ENCODE measurements around the gene PIAS4.
A peak's percentile ranks its signal among the peaks of the same experiment; 100 is the strongest.

The PIAS4 gene

DNA sequence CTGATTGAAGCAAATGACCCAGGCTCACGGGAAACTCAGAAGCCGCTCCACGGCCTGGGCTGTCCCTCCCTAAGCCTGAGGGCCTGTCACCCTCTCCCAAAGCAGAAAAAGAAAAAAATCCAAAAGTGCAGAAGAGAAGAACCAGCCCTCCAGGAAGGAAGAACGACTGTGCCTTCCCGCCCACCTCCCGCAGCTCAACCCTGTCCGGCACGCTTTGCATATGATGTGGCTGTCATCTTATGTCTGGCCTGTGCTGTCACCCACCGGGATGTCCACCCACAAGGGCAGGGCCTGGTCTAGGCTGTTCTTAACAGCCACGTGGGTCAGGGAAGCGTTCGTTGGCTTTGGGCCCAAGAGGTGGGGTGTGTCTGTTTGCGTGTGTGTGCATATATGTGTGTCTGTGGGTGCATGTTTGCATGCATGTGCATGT, 45.5 kb downstream of the PIAS4 start:
- H3K4me3 ChIP-seq (ENCODE audit: low read depth, low read length), result no peak overlapping the region

DNA sequence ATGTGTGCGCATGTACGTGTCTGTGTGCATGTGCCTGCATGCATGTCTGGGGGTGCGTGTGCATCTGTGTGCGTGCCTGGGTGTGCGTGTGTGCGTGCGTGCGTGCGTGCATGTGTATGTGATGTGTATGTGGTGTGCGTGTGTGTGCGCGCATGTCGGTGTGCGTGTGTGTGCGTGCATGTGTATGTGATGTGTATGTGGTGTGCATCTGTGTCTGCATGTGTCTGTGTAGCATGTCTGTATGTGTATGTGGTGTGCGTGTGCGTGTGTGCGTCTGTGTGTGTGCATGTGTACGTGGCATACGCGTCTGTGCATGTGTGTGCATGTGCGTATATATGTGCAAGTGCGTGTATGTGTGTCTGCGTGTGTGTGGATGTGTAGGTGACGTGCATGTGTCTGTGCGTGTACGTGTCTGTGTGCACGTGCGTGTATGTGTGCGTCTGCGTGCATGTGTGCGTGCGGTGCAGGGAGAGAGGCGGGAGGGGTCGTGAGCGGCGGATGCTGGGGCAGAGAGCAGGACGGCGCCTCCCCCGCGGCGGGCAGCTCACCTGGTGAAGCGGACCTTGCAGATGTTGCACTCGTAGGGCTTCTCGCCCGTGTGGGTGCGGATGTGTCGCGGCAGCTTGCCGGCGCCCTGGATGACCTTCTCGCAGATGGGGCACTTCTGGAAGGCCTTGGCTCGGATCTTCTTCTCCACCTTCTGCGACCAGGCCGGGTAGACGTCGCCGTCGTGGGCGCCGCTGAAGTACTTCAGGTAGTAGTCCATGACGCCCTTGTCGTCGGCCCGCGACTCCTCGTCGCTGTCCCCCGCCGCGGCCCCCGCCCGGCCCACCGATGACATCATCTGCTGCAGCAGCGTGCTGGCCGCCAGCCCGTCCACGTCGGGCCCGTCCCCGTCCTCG, 46.1 kb downstream of the PIAS4 start:
- no peak for DNase-seq (ENCODE audit: low read depth)
- no peak overlapping the region for H3K4me3 ChIP-seq (ENCODE audit: low read depth, low read length)

More for the DNA sequence above, 45.5 kb downstream of the PIAS4 start:
- DNase-seq (ENCODE audit: low read depth), result no peak

DNA sequence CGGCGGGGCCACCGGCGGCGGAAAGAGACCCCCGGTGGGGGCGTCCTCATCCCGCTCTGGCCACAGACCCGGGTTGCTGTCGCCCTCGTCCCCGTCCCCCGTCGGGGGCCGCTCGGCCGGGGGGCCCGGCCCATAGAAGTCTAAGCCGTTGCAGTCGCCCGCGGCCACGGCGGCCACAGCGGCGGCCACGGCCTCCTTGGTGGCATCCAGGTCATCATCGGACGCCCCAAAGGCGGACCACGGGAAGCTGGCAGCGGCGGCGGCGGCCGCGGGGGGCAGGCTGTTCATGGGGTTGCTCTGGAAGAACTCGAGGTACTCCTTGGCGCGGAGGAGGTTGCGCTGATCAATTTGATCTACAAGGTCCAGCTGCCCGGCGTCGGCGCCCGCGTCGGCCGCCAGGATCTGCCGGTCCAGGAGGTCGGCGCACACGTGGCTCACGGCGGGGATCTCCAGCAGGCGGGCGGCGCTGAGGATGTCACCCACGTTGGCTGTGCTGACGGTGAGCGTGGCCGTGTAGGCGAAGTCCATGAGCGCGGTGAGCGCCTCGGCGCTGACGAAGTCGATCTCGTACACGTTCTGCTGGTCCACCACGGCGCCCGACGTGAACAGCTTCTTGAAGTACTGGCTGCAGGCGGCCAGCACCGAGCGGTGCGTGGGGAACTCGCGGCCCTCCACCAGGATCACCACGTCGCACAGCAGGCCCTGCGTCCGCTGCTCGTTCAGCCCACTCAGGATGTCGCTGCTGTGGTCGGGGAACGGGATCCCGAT, 47.1 kb downstream of the PIAS4 start:
- no peak overlapping the region for H3K4me3 ChIP-seq (ENCODE audit: low read depth, low read length)
- no peak for DNase-seq (ENCODE audit: low read depth)

DNA sequence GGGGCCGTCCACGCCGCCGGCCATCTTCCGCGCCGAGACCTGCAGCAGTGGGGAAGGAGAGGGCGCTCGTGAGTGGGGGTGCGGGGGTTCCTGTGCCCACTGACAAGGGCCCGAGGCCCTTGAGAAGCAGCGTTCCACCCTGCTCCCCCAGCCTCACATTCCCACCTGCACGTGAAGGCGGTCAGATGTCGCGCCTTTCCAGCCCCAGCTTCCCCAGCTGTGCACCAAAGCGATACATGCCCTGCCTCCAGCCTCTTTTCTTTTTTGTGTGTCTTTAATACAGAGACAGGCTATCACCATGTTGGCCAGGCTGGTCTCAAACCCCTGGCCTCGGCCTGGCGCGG, 47.6 kb downstream of the PIAS4 start:
- H3K4me3 ChIP-seq (ENCODE audit: low read depth, low read length), result no peak overlapping the region

DNA sequence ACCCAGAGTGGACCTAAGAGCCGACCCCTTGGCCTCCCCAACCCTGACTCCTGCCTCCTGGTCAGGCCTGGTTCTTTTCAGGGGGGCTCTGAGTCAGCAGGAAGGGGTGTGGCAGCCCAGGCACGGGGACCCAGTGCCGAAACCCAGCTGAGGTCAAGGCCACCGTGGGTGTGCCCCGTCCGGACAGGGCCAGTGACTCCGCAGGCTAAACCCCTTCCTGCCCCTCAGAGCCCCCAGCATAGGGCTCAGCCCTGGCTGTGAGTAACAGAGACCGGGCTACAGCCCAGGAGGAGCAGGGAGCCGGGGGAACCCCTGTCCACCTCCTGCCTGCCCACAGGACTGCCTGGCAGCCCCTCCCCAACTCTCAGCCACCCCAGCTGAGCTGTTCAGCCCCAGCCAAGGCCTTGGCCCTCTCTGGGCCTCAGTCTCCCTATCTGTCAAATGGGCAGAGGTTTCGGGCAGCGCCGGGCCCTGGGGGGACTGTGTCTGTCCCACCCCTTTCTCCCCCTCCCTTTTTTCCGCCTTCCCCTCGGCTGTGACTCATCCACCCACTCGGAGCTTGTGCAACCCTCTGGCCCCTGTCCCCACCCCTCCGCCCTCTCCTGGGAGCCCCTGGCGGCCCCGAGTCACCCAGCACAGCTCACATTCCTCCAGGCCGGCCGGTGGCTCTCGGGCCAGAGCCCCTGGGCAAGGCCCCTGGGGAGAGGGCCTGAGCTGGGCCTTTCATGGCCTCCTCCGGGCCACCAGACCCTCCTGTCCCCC, 50.6 kb downstream of the PIAS4 start:
- H3K4me3 ChIP-seq (ENCODE audit: low read depth, low read length), result no peak overlapping the region
- peak; percentile 52 for DNase-seq (ENCODE audit: low read depth)

More for the DNA sequence above, 47.6 kb downstream of the PIAS4 start:
- DNase-seq (ENCODE audit: low read depth), result no peak

DNA sequence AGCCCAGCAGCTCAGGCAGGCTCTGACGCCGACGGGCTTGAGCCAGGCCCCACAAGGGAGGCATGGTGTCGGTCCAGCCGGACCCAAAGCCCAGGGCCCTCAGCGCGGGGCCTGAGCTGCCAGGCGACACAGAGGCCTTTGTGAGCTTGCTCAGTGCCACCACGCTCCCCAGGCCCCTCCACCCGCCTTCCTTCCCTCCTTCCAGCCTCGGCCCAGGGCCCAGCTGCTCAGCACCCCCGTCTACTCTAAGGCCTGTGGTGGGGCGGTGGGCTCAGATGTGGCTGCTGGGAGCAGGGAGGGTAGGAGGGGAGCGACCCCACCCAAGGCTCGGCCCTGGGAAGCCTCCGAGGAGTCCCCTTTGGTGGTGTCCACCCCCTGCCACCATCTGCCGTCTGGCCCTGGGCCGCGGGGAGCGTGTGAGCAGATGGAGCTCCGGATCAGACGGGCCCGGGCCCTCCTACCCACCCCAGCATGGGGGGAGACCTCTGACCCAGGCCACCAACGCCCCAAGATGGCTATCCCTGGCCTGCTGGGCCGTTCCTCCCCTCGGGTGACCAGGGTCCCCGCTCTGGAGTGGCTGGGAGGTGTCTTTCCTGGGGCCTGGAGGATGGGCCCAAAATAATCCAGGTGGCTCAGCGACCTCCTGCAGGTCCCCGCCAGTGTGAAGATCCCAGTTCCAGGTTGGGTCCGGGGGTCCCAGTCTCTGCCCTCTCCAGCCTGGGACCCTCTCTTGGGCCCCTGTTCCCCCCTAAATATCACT, 51.3 kb downstream of the PIAS4 start:
- no peak for DNase-seq (ENCODE audit: low read depth)
- no peak overlapping the region for H3K4me3 ChIP-seq (ENCODE audit: low read depth, low read length)

DNA sequence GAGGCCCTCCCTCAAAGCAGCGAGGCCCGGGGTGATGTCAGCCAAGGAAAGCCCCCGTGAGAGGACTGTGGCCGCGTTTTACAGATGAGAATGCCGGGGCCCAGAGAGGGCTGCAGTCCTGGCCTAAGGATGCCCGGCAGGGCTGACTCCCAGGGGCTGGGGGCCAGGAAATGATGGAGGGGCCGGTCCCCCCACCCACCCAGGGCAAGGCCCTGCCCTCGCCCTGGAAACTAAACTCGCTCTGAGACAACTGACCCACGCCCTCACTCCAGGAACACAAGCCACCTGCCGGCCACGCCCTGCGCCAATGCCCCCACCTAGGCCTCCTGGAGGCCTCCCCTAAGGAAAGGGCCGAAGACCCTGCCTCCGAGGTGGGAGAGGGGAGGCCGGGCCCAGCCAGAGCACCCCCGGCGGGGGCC, 51.9 kb downstream of the PIAS4 start:
- no peak overlapping the region for H3K4me3 ChIP-seq (ENCODE audit: low read depth, low read length)
- DNase-seq (ENCODE audit: low read depth), result no peak

DNA sequence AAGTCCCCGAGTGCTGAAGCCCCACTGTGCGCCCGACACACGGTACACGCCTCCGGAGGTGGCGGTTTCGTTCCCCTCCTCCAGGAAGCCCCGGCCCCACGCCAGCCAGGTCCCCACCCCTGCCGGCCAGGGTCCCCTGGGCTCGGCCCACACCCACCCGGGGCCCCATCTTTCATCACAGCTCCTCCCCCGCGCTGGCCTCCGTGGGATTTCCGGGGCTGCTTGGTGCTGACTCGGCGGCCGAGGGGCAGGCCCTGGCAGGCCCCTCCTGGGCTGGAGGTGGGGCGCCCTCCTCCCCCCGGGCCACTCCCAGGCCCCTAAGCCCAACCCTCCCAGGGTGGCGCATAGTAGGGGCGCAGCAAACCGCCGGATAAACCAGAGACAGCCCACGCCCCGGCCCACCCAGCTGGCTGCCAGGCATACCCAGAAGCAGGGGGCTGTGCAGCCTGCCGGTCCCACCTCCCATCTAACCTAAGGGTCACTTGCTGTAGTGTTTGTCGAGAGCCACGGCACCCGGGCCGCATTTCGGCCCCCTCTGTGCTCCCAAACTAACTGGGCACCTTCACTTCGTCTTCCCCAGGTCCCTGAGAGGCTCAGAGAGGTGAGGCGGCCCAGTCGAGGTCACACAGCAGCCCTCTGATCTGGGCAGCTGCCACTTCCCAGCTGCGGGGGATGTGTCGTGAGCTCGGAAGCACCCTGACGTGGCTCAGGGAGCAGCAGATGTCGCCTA, 52.5 kb downstream of the PIAS4 start:
- DNase-seq (ENCODE audit: low read depth), result no peak
- no peak overlapping the region for H3K4me3 ChIP-seq (ENCODE audit: low read depth, low read length)

DNA sequence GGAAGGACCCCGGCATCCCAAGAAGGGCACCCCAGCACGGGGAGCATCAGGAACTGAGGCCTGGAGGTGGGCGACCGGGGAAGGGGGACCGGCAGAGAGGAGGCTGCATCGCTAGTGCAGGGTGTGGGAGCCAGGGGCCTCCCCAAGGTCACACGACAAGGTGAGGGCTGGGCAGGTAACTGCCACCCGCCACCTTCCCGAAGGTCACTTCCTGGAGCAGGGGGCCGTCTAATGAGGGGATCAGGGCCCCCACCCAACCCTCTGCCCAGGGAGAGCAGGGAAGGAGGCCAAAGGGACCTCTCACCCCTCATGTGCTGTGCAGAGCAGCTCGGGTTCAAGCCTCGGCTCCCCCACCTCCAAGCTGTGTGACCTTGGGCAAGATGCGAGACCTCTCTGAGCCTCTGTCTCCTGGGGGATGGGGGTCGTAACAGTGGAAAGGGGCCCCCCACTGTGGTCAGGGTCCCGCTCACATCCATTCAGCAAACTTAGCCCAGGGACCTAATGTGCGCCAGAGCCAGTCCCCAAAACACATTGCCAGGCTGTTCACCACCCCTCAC, 53.2 kb downstream of the PIAS4 start:
- H3K4me3 ChIP-seq (ENCODE audit: low read depth, low read length), result no peak overlapping the region
- no peak for DNase-seq (ENCODE audit: low read depth)

DNA sequence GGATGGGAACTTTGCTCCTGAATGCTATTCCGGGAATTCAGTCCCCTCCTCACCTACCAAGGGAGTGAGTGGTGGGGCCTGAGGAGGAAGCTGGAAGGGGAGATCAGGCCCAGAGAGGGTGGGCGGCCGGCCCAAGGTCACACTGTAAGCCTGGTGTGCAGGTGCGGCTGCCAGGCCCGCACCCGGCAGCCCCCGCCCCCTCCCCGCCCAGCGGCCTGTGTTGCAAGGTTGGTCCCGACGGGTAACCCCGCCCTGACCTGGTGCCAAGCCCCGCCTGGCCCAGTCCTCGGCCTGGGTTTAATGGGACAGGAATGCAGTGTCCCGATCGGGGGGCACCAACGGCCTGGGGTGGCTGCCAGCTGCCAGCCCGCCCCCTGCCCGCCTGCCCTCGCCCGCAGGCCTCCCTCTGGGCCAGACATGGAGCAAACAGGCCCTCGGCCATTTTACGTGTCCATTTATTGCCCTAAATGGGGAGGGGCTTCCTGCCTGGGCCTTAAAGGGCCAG, 53.7 kb downstream of the PIAS4 start:
- no peak for DNase-seq (ENCODE audit: low read depth)
- H3K4me3 ChIP-seq (ENCODE audit: low read depth, low read length), result peak overlapping the region; percentile 9

DNA sequence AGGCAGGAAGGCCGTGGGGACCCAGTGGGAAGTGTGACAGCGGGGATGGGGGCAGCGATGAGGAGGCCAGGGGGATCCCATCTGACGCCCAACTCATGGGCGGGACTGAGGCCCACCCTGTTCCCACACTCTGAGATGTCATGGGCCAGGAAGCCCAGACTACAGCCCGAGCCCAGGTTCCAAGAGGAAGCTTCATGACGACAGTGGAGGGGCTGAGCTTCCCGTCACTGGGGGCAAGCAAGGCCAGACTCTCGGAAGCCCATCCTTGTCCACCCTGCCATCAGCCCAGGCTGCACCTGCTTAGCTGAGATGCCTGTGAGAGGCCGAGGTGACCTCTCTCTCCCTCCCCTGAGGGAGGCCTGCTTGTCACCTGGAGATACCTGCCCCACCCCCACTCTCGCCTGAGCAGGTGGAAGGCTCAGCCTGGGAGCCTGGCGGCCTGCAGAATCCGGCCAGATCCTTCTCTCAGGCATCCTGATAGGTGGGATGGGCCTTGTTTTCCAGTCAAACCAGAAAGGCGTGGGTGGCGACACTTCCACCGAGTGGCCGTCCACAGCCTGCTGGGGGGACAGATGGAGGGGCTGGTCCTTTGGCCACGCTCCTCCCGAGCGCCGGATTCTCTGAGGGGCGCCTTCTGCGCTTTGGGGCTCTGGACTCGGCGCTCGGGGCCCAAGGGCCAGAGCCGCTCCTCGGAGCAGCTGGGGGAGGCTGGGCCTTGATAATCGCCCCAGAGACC, 54.3 kb downstream of the PIAS4 start:
- H3K4me3 ChIP-seq (ENCODE audit: low read depth, low read length), result peak overlapping the region; percentile 9
- no peak for DNase-seq (ENCODE audit: low read depth)

DNA sequence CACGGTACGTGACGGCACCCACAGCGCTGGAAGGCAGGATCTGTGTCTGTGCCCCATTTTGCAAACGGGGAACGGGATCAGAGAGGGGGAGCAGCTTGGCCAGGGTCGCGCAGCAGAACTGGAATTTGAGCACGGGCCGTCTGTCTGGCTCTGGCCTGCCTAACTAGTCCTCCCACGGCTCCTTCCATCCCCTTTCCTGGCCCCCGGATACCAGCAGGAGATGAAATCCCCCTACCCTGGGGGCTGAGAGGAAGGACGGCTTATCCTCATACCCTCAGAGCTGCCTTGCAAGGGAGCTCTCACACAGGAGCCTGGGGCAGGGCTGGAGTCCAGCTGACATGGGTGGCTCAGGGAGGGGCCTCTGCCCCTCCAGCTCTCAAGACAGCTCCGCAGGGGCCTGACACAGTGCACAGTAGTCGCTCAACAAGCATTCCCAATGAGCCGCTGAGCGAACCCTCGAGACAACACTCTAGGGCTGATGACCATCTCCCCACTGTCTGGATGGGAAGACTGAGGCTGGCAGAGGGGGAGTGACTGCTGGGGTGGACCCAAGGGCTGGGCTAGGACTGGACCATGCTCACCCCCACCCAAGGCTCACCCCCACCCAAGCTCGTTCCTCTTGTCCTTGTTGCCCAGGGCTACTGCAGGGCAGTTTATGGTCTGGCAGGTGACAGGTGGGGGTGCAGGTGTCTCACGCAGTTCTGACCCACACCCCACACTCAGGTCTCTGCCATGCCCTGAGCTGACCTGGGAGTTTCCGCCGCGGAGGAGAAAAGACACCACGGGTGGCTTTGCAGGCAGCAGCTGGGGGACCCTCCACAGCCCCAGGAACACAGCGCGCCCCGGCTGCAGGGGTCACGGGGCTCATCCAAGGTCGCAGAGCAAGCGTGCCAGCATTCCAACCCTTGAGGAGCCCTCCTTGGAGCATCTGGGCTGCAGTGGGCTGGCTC, 55.2 kb downstream of the PIAS4 start:
- H3K4me3 ChIP-seq (ENCODE audit: low read depth, low read length), result no peak overlapping the region
- DNase-seq (ENCODE audit: low read depth), result no peak

DNA sequence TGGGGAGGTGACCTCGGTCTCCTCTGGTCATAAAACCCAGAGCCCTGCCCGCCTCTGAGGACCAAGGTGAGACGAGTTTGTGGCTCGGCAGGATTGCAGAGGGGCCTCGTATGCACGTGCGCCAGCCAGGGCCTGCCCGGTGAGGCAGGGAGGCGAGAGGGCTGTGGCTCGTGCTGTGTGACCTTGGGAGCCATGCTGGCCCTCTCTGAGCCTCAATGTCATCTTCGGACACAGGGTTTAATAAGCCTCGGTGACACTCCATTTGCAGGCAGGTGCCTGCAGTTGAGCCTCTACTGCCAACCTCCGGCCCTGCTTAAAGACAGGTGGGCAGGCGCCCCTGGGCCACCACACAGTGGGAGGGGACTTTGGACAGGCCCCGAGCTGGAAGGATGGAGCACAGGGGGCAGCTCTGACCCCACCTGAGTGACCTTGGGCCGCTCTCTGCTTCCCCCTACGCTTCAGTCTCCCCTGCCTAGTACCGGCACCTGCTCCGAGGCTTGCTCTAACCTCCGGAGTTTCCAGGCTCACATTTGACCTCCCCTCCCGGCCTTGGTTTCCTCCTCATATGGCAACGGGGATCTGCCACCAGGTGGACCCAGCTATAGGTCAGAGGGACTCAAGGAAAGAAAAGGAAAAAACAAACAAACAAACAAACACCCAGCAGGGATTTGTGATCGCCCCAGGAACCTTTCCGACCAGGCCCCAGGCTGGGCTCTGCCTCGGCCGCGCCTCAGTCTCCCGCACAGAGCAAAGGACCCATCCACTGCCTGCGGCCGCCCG, 56.0 kb downstream of the PIAS4 start:
- H3K4me3 ChIP-seq (ENCODE audit: low read depth, low read length), result peak overlapping the region; percentile 82
- no peak for DNase-seq (ENCODE audit: low read depth)

DNA sequence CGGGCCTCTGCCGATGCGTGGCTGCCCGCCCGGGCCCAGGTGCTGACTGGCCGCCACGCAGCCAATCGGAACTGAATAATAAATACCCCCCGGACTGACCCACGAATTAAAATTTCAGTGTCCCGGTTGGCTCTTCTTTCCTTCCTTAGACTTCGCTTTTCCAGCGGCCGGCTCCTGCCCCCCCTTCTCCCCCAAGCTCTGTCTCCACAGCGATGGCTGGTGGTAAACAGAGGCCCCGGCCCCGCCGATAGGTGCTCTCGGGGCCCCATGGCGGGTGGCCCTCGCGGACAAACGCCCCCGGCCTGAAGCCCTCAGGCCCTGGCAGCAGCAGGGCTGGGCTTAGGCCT, 56.6 kb downstream of the PIAS4 start:
- H3K4me3 ChIP-seq (ENCODE audit: low read depth, low read length), result peak overlapping the region; percentile 82
- DNase-seq (ENCODE audit: low read depth), result no peak

DNA sequence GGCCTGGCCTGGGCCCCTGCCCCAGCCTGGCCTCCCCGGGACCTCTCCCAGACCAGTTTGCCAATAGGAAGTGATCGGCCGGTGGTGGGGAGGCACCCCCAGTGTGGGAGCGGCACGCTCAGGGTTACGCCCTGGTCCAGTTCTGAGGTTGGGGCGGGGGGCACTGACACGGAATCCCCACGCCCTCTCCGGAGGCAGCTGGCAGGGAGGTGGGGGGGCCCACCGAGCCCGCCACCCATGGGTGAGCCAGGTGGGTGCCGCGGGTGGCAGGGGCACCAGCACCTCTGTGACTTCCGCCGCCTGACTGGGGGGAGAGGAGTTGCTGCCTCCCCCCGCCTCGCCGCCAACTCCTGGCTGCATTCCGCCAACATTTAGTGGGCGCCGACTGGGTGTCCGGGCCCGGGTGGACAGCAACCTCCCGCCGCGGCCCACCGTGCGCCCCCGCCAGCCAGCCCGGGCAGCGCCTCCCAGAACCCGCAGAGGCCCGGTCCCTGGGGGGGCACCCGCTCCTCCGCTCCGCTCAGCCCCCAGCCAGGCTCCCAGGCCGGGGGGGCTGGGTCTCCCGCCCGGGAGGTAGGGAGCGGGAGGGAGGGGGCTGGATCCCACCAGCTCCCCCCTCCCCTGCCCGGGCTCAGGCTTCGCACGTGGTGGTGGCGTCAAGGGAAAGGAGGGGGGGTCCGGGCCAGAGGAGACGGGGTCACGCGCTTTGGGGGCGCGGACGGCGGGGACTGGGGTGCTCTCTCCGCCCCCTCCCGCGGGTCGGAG, 57.1 kb downstream of the PIAS4 start:
- peak overlapping the region; percentile 82 for H3K4me3 ChIP-seq (ENCODE audit: low read depth, low read length)
- no peak for DNase-seq (ENCODE audit: low read depth)

Data from skeletal muscle cell (primary cell).